NCI-H460 (cell line): ENCODE measurements around the gene YJEFN3. TPM values are rescaled to one million over a fixed set of nuclear protein-coding genes. Genes with fewer than 3 reads are reported as not detected.
A peak's percentile ranks its signal among the peaks of the same experiment; 100 is the strongest.

Source experiments
- DNase-seq: peaks from one replicate; pipeline ENCODE4 v3.0.0-alpha.2; 2016; ENCODE audit warnings: low read depth; ENCODE audit errors: extremely low read depth
- polyA plus RNA-seq: library from polyadenylated mRNA; depleted of rRNA; stranded (reverse); fragments of >200 nt; gene quantifications from 2 replicates; pipeline ENCODE4 v1.2.3, GENCODE V29; 2014; cell fraction: nucleus; rRNA removed
- total RNA-seq: library from RNA; depleted of rRNA; stranded (reverse); fragments of >200 nt; shearing (Covaris generic); gene quantifications from 2 replicates; pipeline ENCODE4 v1.2.3, GENCODE V29; 2014; rRNA removed

YJEFN3 gene
- total RNA-seq, result 1.3 and 2.5 TPM in 2 replicates
- 5.0 and 8.0 TPM in 2 replicates for polyA plus RNA-seq

GRCh38 chr19:19528721-19529490 is at the start of gene YJEFN3:
Gene YJEFN3 (plus strand): TSS chr19:19528911. CDS start chr19:19528933, 22 bp downstream.
- DNase-seq, result no peak

GRCh38 chr19:19480688-19481087 is 48.0 kb upstream of the YJEFN3 start:
- DNase-seq, result no peak

GRCh38 chr19:19482809-19483596 is 45.7 kb upstream of the YJEFN3 start:
- no peak for DNase-seq

- DNase-seq, result no peak
Observed at GRCh38 chr19:19485161-19485997, 43.3 kb upstream of the YJEFN3 start.

- DNase-seq, result no peak
Observed at GRCh38 chr19:19485998-19486290, 42.8 kb upstream of the YJEFN3 start.

GRCh38 chr19:19486343-19487076 is 42.2 kb upstream of the YJEFN3 start:
- DNase-seq, result no peak

- no peak for DNase-seq
Observed at GRCh38 chr19:19487077-19487949, 41.4 kb upstream of the YJEFN3 start.

- no peak for DNase-seq
Observed at GRCh38 chr19:19487950-19488874, 40.5 kb upstream of the YJEFN3 start.

- DNase-seq, result peak; percentile 57
Observed at GRCh38 chr19:19488875-19489690, 39.6 kb upstream of the YJEFN3 start.

- DNase-seq, result no peak
Observed at GRCh38 chr19:19489804-19490204, 38.9 kb upstream of the YJEFN3 start.

GRCh38 chr19:19490214-19490968 is 38.3 kb upstream of the YJEFN3 start:
- peak; percentile 74 for DNase-seq

GRCh38 chr19:19491321-19492025 is 37.2 kb upstream of the YJEFN3 start:
- no peak for DNase-seq

- no peak for DNase-seq
Observed at GRCh38 chr19:19492026-19492610, 36.6 kb upstream of the YJEFN3 start.

GRCh38 chr19:19493841-19494546 is 34.7 kb upstream of the YJEFN3 start:
- no peak for DNase-seq
